ENCODE data around the gene SCN3B. TPM values are rescaled to one million over a fixed set of nuclear protein-coding genes. Genes with fewer than 3 reads are reported as not detected.

Gene SCN3B
- total RNA-seq, 1 experiment from 2014 or later = 0.26 TPM

GRCh38 chr11:123653827-123654565 lies 428 bp downstream of the SCN3B start:
- POLR2A ChIA-PET (ENCODE audit: unreplicated experiment) = no interaction called here
- intact Hi-C loops (cut with micrococcal nuclease) = no loop called here
- H3K9ac ChIP-seq (ENCODE audit: low read length) = no peak overlapping the region

GRCh38 chr11:123653483-123653826 lies 969 bp downstream of the SCN3B start:
- no peak overlapping the region for H2AFZ ChIP-seq (ENCODE audit: low read length)
- H3K9me2 ChIP-seq (replicated peaks; ENCODE audit: low read length) = no peaks in the 10 kb centered on the region
- no peak overlapping the region for H3K9ac ChIP-seq (ENCODE audit: low read length)
- DNase-seq = no peak
- H3K27ac ChIP-seq (ENCODE audit: low read length) = no peak overlapping the region
- no peaks in the 10 kb centered on the region for H3F3A ChIP-seq (ENCODE audit: low read length, unreplicated experiment)
- no peak for ATAC-seq
- BruUV-seq (replicated peaks) = no TSS peak
- CTCF ChIA-PET = interaction anchor here (0.5 to 0.6 kb wide), 2 partner anchors 54 to 1750 kb away, joined by 3 read pairs; no protein-coding TSS in a partner anchor
- intact Hi-C loops (cut with micrococcal nuclease) = no loop called here
- no peaks in the 10 kb centered on the region for H3K36me3 ChIP-seq (ENCODE audit: low read depth, low read length)
- H3K9me3 ChIP-seq (ENCODE audit: low read length) = no peaks in the 10 kb centered on the region
- TF ChIP-seq CTCF (conservative IDR thresholded peaks at IDR 0.05; ENCODE audit: low read depth, low read length) (no peak), EZH2 (IDR thresholded peaks at IDR 0.05; ENCODE audit: low read length, unreplicated experiment) (no peak), EZH2phosphoT487 (IDR thresholded peaks at IDR 0.05; ENCODE audit: borderline replicate concordance, low read length) (no peak)
- peak overlapping the region; percentile 96; the same call in 1 of the 2 replicates for H3K4me2 ChIP-seq (ENCODE audit: low read length)
- H3K27me3 ChIP-seq (ENCODE audit: low read length) = peaks cover 66% of the 10 kb centered on the region
- H4K20me1 ChIP-seq (ENCODE audit: low read length) = no peaks in the 10 kb centered on the region
- POLR2A ChIA-PET (ENCODE audit: unreplicated experiment) = no interaction called here
- no peaks in the 10 kb centered on the region for H3K79me2 ChIP-seq (ENCODE audit: low read length)
- no peak overlapping the region for H3K4me3 ChIP-seq (ENCODE audit: low read length)
- peaks cover 10% of the 10 kb centered on the region; the same call in 1 of the 2 replicates for H3K4me1 ChIP-seq (ENCODE audit: insufficient read depth, low read length)

More at GRCh38 chr11:123653827-123654565, 428 bp downstream of the SCN3B start:
- Histone ChIP-seq H4K20me1 (ENCODE audit: low read length) (no peaks in the 10 kb centered on the region), H3K27me3 (ENCODE audit: low read length) (peaks cover 61% of the 10 kb centered on the region), H3K9me2 (replicated peaks; ENCODE audit: low read length) (no peaks in the 10 kb centered on the region), H3K4me1 (ENCODE audit: insufficient read depth, low read length) (peaks cover 10% of the 10 kb centered on the region; the same call in 1 of the 2 replicates), H3F3A (ENCODE audit: low read length, unreplicated experiment) (no peaks in the 10 kb centered on the region), H3K9me3 (ENCODE audit: low read length) (no peaks in the 10 kb centered on the region), H3K36me3 (ENCODE audit: low read depth, low read length) (no peaks in the 10 kb centered on the region), H3K4me2 (ENCODE audit: low read length) (peak overlapping the region; percentile 96), H2AFZ (ENCODE audit: low read length) (peak overlapping the region; percentile 84), H3K4me3 (ENCODE audit: low read length) (peak overlapping the region; percentile 74), H3K27ac (ENCODE audit: low read length) (no peak overlapping the region), H3K79me2 (ENCODE audit: low read length) (no peaks in the 10 kb centered on the region)
- CTCF ChIA-PET = interaction anchor here (0.5 kb wide), 1 partner anchor 53 kb away, joined by 3 read pairs; no protein-coding TSS in a partner anchor
- TF ChIP-seq CTCF (conservative IDR thresholded peaks at IDR 0.05; ENCODE audit: low read depth, low read length) (peak; percentile 48), EZH2phosphoT487 (IDR thresholded peaks at IDR 0.05; ENCODE audit: borderline replicate concordance, low read length) (no peak), EZH2 (IDR thresholded peaks at IDR 0.05; ENCODE audit: low read length, unreplicated experiment) (no peak)
- peak; percentile 58 for ATAC-seq
- BruUV-seq (replicated peaks) = no TSS peak
- peak; percentile 19 for DNase-seq

GRCh38 chr11:123652599-123652998 lies 1.8 kb downstream of the SCN3B start:
- Histone ChIP-seq H4K20me1 (ENCODE audit: low read length) (no peaks in the 10 kb centered on the region), H3K36me3 (ENCODE audit: low read depth, low read length) (no peaks in the 10 kb centered on the region), H3K4me1 (ENCODE audit: insufficient read depth, low read length) (peaks cover 10% of the 10 kb centered on the region; the same call in 1 of the 2 replicates), H3K27me3 (ENCODE audit: low read length) (peaks cover 75% of the 10 kb centered on the region), H3K4me3 (ENCODE audit: low read length) (no peak overlapping the region), H3K9ac (ENCODE audit: low read length) (no peak overlapping the region), H3K79me2 (ENCODE audit: low read length) (no peaks in the 10 kb centered on the region), H3K27ac (ENCODE audit: low read length) (no peak overlapping the region), H3K9me3 (ENCODE audit: low read length) (no peaks in the 10 kb centered on the region), H3F3A (ENCODE audit: low read length, unreplicated experiment) (no peaks in the 10 kb centered on the region), H3K9me2 (replicated peaks; ENCODE audit: low read length) (no peaks in the 10 kb centered on the region), H3K4me2 (ENCODE audit: low read length) (no peak overlapping the region), H2AFZ (ENCODE audit: low read length) (no peak overlapping the region)
- ChIA-PET POLR2A (ENCODE audit: unreplicated experiment) (no interaction called here), CTCF (interaction anchor here (0.6 kb wide), 1 partner anchor 1750 kb away, joined by 3 read pairs; no protein-coding TSS in a partner anchor)
- no peak for DNase-seq
- intact Hi-C loops (cut with micrococcal nuclease) = no loop called here
- no peak for ATAC-seq
- no TSS peak for BruUV-seq (replicated peaks)
- TF ChIP-seq EZH2 (IDR thresholded peaks at IDR 0.05; ENCODE audit: low read length, unreplicated experiment) (no peak), CTCF (conservative IDR thresholded peaks at IDR 0.05; ENCODE audit: low read depth, low read length) (no peak), EZH2phosphoT487 (IDR thresholded peaks at IDR 0.05; ENCODE audit: borderline replicate concordance, low read length) (no peak)
